Upper lobe of left lung (tissue), 6 donors: Measurements from ENCODE around the gene PDE11A. TPM values are rescaled to one million over a fixed set of nuclear protein-coding genes. Genes with fewer than 3 reads are reported as not detected.

Experiments
- ATAC-seq, 2 donors: fragments of 200-7000 bp; cut with Tn5 transposase; one replicate each; pipeline ENCODE4 v1.9.1; 2022; ENCODE audit warnings: mild to moderate bottlenecking in 2 of 2, moderate library complexity in 2 of 2; ENCODE audit not compliant: low FRiP score in 2 of 2
- DNase-seq, 2 donors: peaks; one replicate each; pipeline ENCODE4 v3.0.0-alpha.2; 2019 to 2020
- H3K27ac ChIP-seq, 4 donors: fragments of 200-600 bp; sonication (generic); one replicate each; pipeline ENCODE4 v1.5.1; 2016 to 2019
- H3K27me3 ChIP-seq, 4 donors: fragments of 200-600 bp; sonication (generic); one replicate each; pipeline ENCODE4 v1.5.1; 2017 to 2019
- H3K36me3 ChIP-seq, 4 donors: fragments of 200-600 bp; sonication (generic); one replicate each; pipeline ENCODE4 v1.5.1; 2016 to 2019
- H3K4me1 ChIP-seq, 4 donors: fragments of 200-600 bp; sonication (generic); one replicate each; pipeline ENCODE4 v1.5.1; 2018 to 2019
- H3K4me3 ChIP-seq, 4 donors: fragments of 200-600 bp; sonication (generic); one replicate each; pipeline ENCODE4 v1.5.1; 2017 to 2019; ENCODE audit warnings: mild to moderate bottlenecking in 2 of 4, moderate library complexity in 1 of 4
- H3K9me3 ChIP-seq, 4 donors: fragments of 200-600 bp; sonication (generic); one replicate each; pipeline ENCODE4 v1.5.1; 2018 to 2019
- EP300 ChIP-seq, 4 donors: sonication (generic); formaldehyde crosslinking; IDR thresholded peaks; one replicate each; pipeline ENCODE4 v1.5.1; 2017; ENCODE audit warnings: antibody characterized with exemption in 4 of 4, control low read depth in 2 of 4
- POLR2A ChIP-seq, 4 donors: fragments of 450-650 bp; IDR thresholded peaks; one replicate each; pipeline ENCODE4 v1.5.1; 2016 to 2017; ENCODE audit warnings: antibody characterized with exemption in 4 of 4, mild to moderate bottlenecking in 2 of 4
- POLR2AphosphoS5 ChIP-seq, 2 donors: sonication (generic); formaldehyde crosslinking; IDR thresholded peaks; one replicate each; pipeline ENCODE4 v1.5.1; 2017; ENCODE audit warnings: antibody characterized with exemption in 2 of 2
- WGBS, 2 donors: methylation state at CpG; one replicate each; pipeline ENCODE4 v1.1.5; 2017 to 2018; 5-methylcytosine and 5-hydroxymethylcytosine counted together
- total RNA-seq, 6 donors: library from RNA; depleted of rRNA in 4 of 6; stranded (reverse); fragments of >200 nt in 4 of 6; gene quantifications; one replicate each; pipeline versions ENCODE4 v1.1.0 to v1.2.1, GENCODE V29; 2016 to 2021
- TF ChIP-seq, protein P1 (sequence below), 6 experiments: fragments of 450-650 bp in 4 of 6; fragments of 200-600 bp in 2 of 6; sonication (generic) in 2 of 6; IDR thresholded peaks; one replicate each; pipeline ENCODE4 v1.5.1; 2016 to 2019; ENCODE audit warnings: antibody characterized with exemption in 6 of 6
- donor health status: DM: no; HTN: no; CAD: no; lungs with moderate emphysema.
- donor health status: DM: no; HTN: yes; CAD: no; lungs with severe emphysema.

Gene PDE11A
- total RNA-seq, 6 donors from 2014 or later: 0.03 to 0.57 (median 0.33) TPM; not detected in 3

DNA sequence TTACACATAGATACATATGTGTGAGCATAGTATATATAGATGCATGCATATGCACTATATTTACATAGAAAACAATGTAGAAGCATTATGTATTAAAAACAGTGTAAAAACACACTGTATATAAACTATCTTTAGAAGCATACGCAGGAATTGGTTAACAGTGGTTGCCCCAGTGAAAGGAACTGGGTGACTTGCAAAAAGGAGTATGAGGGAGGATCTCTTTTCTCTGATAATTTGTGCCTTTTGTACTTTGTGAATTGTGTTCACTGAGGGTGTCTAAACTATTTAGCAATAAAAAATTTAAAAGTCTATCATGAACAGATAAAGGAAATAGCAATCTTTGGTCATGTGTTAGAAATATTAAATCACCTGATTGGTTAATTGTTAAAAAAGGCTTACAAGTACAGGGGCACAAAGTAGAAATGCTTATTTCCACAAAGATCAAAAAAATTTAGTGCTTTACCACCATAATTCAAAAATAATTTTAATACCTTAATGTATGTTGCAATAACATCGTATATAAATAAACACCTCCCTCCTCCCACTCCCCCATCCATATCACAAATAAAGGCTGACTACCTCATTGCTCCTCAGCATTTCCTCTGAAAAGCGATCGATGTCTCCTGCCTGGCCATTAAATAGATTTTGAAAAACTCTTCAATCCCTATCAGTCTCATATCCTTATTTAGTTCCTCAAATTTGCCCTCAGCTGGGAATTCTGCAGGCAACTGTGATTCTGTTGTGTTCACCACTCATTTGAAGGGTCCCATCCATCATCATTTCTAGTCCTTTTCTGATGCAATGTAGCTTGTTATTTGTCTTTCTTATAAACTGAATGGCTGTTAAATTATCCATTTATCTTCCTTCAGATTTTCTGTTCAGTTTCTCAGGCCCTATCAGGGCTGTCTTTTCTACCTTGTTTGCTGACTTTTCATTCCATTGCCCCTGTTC lies 422.7 kb downstream of the PDE11A start:
- no peaks in the 10 kb centered on the region for H3K27me3 ChIP-seq
- H3K36me3 ChIP-seq: no peaks in the 10 kb centered on the region
- no peaks in the 10 kb centered on the region for H3K9me3 ChIP-seq
- TF ChIP-seq POLR2A (IDR thresholded peaks at IDR 0.05): no peak
- TF ChIP-seq EP300 (IDR thresholded peaks at IDR 0.05): no peak
- no peak for TF ChIP-seq POLR2AphosphoS5 (IDR thresholded peaks at IDR 0.05)
- TF ChIP-seq, protein P1, sequence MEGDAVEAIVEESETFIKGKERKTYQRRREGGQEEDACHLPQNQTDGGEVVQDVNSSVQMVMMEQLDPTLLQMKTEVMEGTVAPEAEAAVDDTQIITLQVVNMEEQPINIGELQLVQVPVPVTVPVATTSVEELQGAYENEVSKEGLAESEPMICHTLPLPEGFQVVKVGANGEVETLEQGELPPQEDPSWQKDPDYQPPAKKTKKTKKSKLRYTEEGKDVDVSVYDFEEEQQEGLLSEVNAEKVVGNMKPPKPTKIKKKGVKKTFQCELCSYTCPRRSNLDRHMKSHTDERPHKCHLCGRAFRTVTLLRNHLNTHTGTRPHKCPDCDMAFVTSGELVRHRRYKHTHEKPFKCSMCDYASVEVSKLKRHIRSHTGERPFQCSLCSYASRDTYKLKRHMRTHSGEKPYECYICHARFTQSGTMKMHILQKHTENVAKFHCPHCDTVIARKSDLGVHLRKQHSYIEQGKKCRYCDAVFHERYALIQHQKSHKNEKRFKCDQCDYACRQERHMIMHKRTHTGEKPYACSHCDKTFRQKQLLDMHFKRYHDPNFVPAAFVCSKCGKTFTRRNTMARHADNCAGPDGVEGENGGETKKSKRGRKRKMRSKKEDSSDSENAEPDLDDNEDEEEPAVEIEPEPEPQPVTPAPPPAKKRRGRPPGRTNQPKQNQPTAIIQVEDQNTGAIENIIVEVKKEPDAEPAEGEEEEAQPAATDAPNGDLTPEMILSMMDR (IDR thresholded peaks at IDR 0.05): no peak
- H3K27ac ChIP-seq: no peak overlapping the region
- DNase-seq: no peak
- no peak for ATAC-seq
- H3K4me1 ChIP-seq: peaks cover 0 to 4% (median 0%) of the 10 kb centered on the region in 4 donors
- 77 to 88% methylated on average over 4 of the region's 4 CpGs for WGBS, 2 donors
- H3K4me3 ChIP-seq: no peak overlapping the region

DNA sequence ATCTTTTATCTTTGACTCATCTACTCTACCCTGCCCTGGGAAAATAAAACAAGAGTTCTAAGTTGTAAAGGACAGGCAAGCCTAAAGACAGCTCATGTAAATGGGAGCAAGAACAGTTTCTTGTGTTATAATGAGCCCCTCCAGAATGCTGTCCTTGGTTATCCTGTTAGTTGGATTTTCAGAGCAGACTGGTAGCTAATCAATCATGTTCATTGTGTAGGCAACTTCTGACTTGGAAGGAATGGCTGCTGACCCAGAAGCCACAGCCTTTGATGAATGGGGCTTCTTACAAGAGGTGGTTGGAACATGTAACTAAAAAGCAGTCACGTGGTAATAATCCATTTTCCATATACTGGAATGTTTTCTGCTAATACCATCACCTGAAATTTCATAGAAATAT lies 425.8 kb downstream of the PDE11A start:
- DNase-seq: no peak
- TF ChIP-seq EP300 (IDR thresholded peaks at IDR 0.05): no peak
- TF ChIP-seq POLR2A (IDR thresholded peaks at IDR 0.05): no peak
- no peak for TF ChIP-seq POLR2AphosphoS5 (IDR thresholded peaks at IDR 0.05)
- TF ChIP-seq, protein P1 (IDR thresholded peaks at IDR 0.05): no peak
- Histone ChIP-seq H3K9me3 (no peaks in the 10 kb centered on the region), H3K4me1 (peaks cover 0 to 4% (median 0%) of the 10 kb centered on the region in 4 donors), H3K27ac (no peak overlapping the region), H3K36me3 (no peaks in the 10 kb centered on the region), H3K27me3 (no peaks in the 10 kb centered on the region), H3K4me3 (no peak overlapping the region)
- 72 to 74% methylated on average over 1 of the region's 1 CpG for WGBS, 2 donors
- ATAC-seq: no peak

DNA sequence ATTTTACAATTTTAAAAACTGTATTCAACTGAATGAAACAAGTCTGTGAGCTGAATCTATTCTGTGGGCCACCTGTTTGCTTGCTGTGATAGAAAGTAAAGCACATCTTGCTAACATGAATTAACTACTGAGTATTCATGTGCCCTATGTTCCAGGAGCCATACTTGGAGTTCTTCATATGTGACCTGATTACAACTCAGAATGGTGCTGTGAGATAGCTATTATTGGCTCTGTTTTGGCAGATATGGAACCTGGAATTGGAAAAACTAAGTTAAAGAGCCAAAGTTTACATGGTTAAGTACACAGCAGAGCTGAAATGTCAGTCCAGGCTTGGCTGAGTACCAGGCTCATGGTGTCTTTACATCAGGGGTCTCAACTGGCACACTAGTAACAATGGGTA lies 426.3 kb downstream of the PDE11A start:
- no peak for ATAC-seq
- no peak overlapping the region for H3K4me3 ChIP-seq
- H3K27me3 ChIP-seq: no peaks in the 10 kb centered on the region
- peaks cover 0 to 1% (median 0%) of the 10 kb centered on the region in 4 donors for H3K4me1 ChIP-seq
- no peak for DNase-seq
- TF ChIP-seq, protein P1 (IDR thresholded peaks at IDR 0.05): no peak
- no peak for TF ChIP-seq POLR2A (IDR thresholded peaks at IDR 0.05)
- TF ChIP-seq POLR2AphosphoS5 (IDR thresholded peaks at IDR 0.05): no peak
- no peak for TF ChIP-seq EP300 (IDR thresholded peaks at IDR 0.05)
- no peaks in the 10 kb centered on the region for H3K9me3 ChIP-seq
- no peak overlapping the region for H3K27ac ChIP-seq
- no peaks in the 10 kb centered on the region for H3K36me3 ChIP-seq

DNA sequence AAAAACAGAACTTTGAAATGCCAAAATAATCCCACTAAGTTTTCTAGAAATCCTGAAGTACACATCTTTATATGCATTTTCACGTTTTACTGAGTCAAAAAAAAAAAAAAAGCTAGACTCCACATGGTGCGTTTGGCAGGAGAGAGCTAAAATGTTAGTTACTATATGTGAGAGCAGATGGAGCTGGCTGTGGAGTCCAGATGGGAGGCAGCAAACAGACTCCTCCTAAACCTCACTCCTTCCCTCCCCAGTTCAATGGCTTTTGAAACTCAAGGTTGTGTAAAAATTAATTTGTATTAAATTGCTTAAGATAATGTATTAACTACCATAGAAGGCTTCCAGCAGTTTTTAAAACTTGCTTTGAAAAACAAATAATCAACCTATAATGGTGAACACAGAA lies 431.2 kb downstream of the PDE11A start:
- WGBS, 2 donors: 58 to 67% methylated on average over 2 of the region's 2 CpGs
- Histone ChIP-seq H3K9me3 (no peaks in the 10 kb centered on the region), H3K4me3 (no peak overlapping the region), H3K4me1 (no peaks in the 10 kb centered on the region), H3K36me3 (no peaks in the 10 kb centered on the region), H3K27me3 (no peaks in the 10 kb centered on the region), H3K27ac (no peak overlapping the region)
- no peak for TF ChIP-seq POLR2AphosphoS5 (IDR thresholded peaks at IDR 0.05)
- TF ChIP-seq POLR2A (IDR thresholded peaks at IDR 0.05): no peak
- TF ChIP-seq, protein P1 (IDR thresholded peaks at IDR 0.05): no peak
- TF ChIP-seq EP300 (IDR thresholded peaks at IDR 0.05): no peak
- DNase-seq (no peak), ATAC-seq (no peak)
